GM12865 (cell line): ENCODE measurements around the gene MED27.

Experiments
- DNase-seq: peaks from one replicate; pipeline ENCODE4 v3.0.0; 2010; ENCODE audit warnings: low read depth
- H3K4me3 ChIP-seq: 2 replicates; pipeline ENCODE4 v1.5.1; 2011; ENCODE audit warnings: mild to moderate bottlenecking, low read depth, low read length, control low read depth
- TF ChIP-seq, protein P1 (sequence below): IDR thresholded peaks from 2 replicates; pipeline ENCODE4 v1.5.1; 2011; ENCODE audit warnings: low read length, control low read depth, low read depth, inconsistent platforms; ENCODE audit not compliant: insufficient read depth; ENCODE audit errors: missing control alignments

MED27 gene

DNA sequence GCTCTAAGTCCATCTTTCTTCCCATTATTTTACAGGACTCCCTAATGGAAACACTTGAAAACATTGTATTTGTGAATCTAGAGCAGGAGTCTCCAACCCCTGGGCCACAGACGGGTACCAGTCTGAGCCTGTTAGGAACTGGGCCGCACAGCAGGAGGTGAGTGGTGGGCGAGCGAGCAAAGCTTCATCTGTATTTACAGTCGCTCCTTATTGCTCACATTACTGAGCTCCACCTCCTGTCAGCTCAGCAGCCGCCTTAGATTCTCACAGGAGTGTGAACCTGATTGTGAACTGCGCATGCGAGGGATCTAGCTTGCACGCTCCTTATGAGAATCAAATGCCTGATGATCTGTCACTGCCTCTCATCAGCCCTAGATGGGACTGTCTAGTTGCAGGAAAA lies 111.0 kb downstream of the MED27 start:
- TF ChIP-seq, protein P1, sequence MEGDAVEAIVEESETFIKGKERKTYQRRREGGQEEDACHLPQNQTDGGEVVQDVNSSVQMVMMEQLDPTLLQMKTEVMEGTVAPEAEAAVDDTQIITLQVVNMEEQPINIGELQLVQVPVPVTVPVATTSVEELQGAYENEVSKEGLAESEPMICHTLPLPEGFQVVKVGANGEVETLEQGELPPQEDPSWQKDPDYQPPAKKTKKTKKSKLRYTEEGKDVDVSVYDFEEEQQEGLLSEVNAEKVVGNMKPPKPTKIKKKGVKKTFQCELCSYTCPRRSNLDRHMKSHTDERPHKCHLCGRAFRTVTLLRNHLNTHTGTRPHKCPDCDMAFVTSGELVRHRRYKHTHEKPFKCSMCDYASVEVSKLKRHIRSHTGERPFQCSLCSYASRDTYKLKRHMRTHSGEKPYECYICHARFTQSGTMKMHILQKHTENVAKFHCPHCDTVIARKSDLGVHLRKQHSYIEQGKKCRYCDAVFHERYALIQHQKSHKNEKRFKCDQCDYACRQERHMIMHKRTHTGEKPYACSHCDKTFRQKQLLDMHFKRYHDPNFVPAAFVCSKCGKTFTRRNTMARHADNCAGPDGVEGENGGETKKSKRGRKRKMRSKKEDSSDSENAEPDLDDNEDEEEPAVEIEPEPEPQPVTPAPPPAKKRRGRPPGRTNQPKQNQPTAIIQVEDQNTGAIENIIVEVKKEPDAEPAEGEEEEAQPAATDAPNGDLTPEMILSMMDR, result no peak
- no peak for DNase-seq
- H3K4me3 ChIP-seq, result no peak overlapping the region

DNA sequence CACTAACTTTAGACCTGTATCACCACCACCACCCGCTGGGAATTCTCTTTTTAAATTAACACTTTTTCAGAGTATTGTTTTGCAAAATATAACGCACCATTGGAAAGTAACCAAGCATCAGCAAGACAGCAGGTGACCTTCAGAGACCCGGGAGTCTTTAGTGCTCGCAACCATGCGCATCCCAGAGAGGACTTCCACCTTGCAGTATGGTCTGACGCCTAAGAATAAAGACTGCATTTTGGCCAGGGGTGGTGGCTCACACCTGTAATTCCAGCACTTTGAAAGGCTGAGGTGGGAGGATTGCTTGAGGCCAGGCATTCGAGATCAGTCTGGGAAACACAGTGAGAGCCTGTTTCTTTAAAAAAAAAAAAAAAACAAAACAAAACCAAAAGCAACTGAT lies 113.8 kb downstream of the MED27 start:
- DNase-seq, result no peak
- no peak overlapping the region for H3K4me3 ChIP-seq
- TF ChIP-seq, protein P1, result no peak

DNA sequence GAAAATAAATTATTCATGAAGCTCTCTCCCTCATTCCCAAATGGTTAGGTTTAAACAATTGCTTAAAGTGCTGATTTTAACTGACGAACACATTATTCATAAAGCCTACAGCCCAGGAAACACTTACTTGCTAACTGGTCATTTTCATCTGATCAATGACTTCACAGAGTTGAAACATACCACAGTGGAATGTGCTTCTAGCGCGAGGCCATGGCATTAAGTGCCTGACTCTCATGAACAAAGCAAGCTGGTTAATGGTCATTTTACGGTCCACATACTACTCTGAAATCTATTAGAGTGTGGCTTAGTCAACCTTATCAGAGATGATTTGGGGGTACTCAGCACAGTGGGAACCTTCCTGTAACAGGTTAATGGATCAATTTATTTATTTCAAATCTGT lies 114.6 kb downstream of the MED27 start:
- TF ChIP-seq, protein P1, result no peak
- DNase-seq, result no peak
- no peak overlapping the region for H3K4me3 ChIP-seq

DNA sequence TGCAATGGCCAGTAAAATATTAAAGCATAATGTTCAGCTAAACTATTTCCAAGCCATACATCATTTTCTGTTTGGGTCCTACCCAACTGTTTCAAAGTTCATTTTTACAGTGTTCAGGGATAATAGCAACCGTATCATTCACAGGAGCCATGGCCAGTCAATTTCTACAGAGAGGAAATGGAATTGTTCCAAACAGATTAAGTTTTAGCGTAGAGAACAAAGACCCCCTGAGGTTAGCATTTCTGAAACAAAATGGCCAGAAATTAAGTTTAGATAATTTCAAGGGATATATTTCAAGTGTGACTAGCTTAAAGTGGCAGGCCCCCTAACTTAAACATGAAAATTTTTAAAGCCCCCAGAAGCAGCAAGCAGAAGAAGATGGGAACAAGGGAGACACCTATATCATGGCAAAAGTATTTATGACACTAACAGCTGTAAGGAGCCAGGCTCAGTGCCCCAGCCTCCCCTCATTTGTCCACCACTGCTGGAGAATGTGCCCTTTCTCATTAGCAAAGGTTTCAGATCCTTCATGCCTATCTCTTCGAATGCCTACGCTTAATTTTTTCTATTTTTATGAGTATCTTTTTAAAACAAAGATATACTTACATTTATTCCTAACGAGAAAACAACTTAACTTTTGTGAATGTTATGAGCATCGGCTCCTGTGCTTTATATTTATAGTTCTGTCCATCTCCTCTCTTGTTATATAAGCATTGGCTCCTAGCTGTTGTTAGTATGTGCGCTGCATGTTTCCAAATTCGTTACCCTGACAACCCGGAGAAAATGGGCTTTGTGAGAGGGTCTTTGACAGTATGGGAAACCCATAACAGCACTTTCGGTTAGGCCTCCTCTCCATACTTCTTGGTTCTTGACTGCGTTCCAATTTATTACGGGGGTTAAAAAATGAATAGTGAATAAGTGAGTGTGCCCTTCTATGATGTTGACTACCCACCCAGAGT lies 116.3 kb downstream of the MED27 start:
- H3K4me3 ChIP-seq, result no peak overlapping the region
- TF ChIP-seq, protein P1, result no peak
- no peak for DNase-seq

DNA sequence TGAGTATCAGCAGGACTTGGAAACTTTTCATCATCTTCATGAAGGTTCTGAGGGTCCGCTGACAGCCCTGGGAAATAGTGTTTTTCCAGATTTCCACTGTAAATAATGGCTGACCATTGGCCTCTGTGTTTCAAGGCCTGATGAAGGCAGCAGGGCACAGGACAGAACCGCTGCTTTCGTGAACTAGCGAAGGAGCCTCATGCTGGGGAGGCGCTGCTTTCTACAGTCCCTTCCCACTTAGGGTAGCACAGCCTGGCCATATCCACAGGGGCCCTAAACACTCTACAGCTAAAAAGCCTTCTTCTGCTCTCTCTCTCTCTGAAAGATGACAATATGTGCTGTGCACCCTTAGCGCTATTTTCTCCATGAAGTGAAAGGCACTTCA lies 118.2 kb downstream of the MED27 start:
- TF ChIP-seq, protein P1, result no peak
- no peak for DNase-seq
- no peak overlapping the region for H3K4me3 ChIP-seq

DNA sequence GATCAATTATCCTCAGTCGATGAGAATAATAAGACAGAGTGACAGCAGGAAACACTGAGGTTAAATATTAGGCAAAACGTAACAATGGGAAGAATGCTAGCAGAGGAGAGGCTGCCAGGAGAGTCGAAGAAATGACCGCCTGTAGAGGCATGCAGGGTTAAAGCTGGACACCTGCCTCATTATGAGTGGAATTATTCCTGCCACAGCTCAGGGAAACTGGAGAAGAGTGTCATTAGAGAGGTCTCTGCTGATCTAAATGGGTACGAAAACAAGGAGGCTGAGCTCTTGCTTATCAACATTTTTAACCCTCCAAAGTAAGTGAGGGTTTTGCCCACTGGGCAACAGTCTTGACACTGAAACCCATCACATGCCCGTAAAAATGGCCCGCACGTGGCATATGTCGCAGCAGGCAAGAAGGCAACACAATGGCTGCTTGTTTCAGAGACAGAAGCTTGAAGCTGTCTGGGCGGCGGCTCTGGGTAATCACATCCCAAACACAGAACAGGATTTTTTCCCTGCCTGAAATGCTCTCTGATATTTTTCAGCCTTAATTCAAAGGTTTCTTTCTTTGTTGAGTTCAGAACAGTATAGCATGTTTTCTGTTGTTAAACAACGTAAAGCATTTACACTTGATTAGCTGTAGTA lies 118.7 kb downstream of the MED27 start:
- no peak overlapping the region for H3K4me3 ChIP-seq
- no peak for DNase-seq
- TF ChIP-seq, protein P1, result no peak

DNA sequence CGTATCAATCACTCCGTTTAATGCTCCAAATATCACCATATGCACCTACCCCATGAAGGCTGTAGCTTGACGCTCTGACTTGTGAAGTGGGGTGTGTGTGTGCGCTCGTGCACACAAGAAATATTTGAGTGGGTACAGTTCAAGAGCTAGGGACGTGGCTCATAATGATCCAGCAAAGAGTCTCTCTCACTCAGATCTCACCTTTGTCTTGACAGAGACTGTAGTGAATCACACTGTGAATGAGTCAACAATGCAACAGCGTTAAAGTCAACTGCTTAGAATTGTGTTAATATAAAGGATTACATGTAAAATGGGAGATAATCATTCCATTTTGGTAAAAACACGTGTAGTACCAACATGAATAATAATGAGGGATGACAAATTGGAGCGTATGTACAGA lies 119.4 kb downstream of the MED27 start:
- H3K4me3 ChIP-seq, result no peak overlapping the region
- TF ChIP-seq, protein P1, result no peak
- no peak for DNase-seq
